Hepatocyte (in vitro differentiated cells): Measurements from ENCODE around the gene RCN1. TPM values are rescaled to one million over a fixed set of nuclear protein-coding genes. Genes with fewer than 3 reads are reported as not detected.
"Not testable (repeated sequence)": the region's sequence is repeated elsewhere in the genome, so short reads cannot be mapped to it uniquely, and the experiment has no call there.

Experiments used
- DNase-seq: peaks from one replicate; pipeline ENCODE4 v3.0.0-alpha.2; 2016; ENCODE audit warnings: low spot score
- H2AFZ ChIP-seq: fragments of 200-600 bp; sonication (generic); 2 replicates; pipeline ENCODE4 v1.6.0; 2016; ENCODE audit warnings: antibody characterized with exemption, mild to moderate bottlenecking
- H3K27ac ChIP-seq: fragments of 200-600 bp; sonication (generic); 2 replicates; pipeline ENCODE4 v1.5.1; 2016; ENCODE audit warnings: mild to moderate bottlenecking
- H3K27me3 ChIP-seq: fragments of 200-600 bp; sonication (generic); 2 replicates; pipeline ENCODE4 v1.6.1; 2016
- H3K36me3 ChIP-seq: fragments of 200-600 bp; sonication (generic); replicated peaks from 2 replicates; pipeline ENCODE4 v1.5.1; 2016; ENCODE audit warnings: low read depth; ENCODE audit not compliant: insufficient read depth
- H3K4me1 ChIP-seq: fragments of 200-600 bp; sonication (generic); 2 replicates; pipeline ENCODE4 v1.5.1; 2016; ENCODE audit warnings: mild to moderate bottlenecking, moderate library complexity; ENCODE audit not compliant: insufficient read depth
- H3K4me2 ChIP-seq: fragments of 200-600 bp; sonication (generic); 2 replicates; pipeline ENCODE4 v1.6.0; 2016
- H3K4me3 ChIP-seq: fragments of 200-600 bp; sonication (generic); 2 replicates; pipeline ENCODE4 v1.5.1; 2016; ENCODE audit warnings: mild to moderate bottlenecking
- H3K79me2 ChIP-seq: fragments of 200-600 bp; sonication (generic); 2 replicates; pipeline ENCODE4 v1.6.0; 2017; ENCODE audit warnings: mild to moderate bottlenecking
- H3K9me2 ChIP-seq: fragments of 200-600 bp; sonication (generic); replicated peaks from 2 replicates; pipeline ENCODE4 v1.6.0; 2017; ENCODE audit warnings: mild to moderate bottlenecking; ENCODE audit not compliant: insufficient read depth
- H3K9me3 ChIP-seq: fragments of 200-600 bp; sonication (generic); 2 replicates; pipeline ENCODE4 v1.5.1; 2016; ENCODE audit warnings: low read depth, mild to moderate bottlenecking
- H4K20me1 ChIP-seq: fragments of 200-600 bp; sonication (generic); 2 replicates; pipeline ENCODE4 v1.6.0; 2016; ENCODE audit warnings: mild to moderate bottlenecking; ENCODE audit not compliant: insufficient read depth, poor library complexity, severe bottlenecking
- CTCF ChIP-seq: fragments of 200-600 bp; sonication (generic); IDR thresholded peaks from 2 replicates; pipeline ENCODE4 v1.5.1; 2016; ENCODE audit warnings: antibody characterized with exemption, mild to moderate bottlenecking; ENCODE audit not compliant: poor library complexity
- EZH2 ChIP-seq: fragments of 200-600 bp; sonication (generic); IDR thresholded peaks from 2 replicates; pipeline ENCODE4 v1.6.1; 2016; ENCODE audit warnings: antibody characterized with exemption, mild to moderate bottlenecking, borderline replicate concordance
- EZH2phosphoT487 ChIP-seq: fragments of 200-600 bp; sonication (generic); IDR thresholded peaks from one replicate; pipeline ENCODE4 v1.6.1; 2018; ENCODE audit warnings: antibody characterized with exemption, mild to moderate bottlenecking, low read depth, moderate library complexity; ENCODE audit not compliant: unreplicated experiment, severe bottlenecking
- WGBS: methylation state at CpG from one replicate; pipeline ENCODE4 v1.1.6; 2016; ENCODE audit warnings: low lambda C conversion rate; ENCODE audit errors: missing lambda C conversion rate; 5-methylcytosine and 5-hydroxymethylcytosine counted together
- polyA plus RNA-seq: library from polyadenylated mRNA; unstranded; fragments of >200 nt; fragmentation: Nextera tagmentation; extraction: Ambion mirVana; gene quantifications from 2 replicates; pipeline ENCODE4 v1.2.1, GENCODE V29; 2016
- total RNA-seq: library from RNA; depleted of rRNA; stranded (reverse); fragments of >200 nt; gene quantifications from 2 replicates; pipeline ENCODE4 v1.2.3, GENCODE V29; 2014

RCN1 gene
- total and polyA plus RNA-seq, 2 experiments from 2014 or later: 258 to 412 TPM

- WGBS: 89% methylated on average over 11 of the region's 11 CpGs
These were observed 10.9 kb downstream of the RCN1 start for GRCh38 chr11:32101791-32102190.

GRCh38 chr11:32103121-32103719 lies 12.3 kb downstream of the RCN1 start:
- H2AFZ ChIP-seq, H3K4me3 ChIP-seq, H3K4me2 ChIP-seq, H3K9me3 ChIP-seq, H3K27me3 ChIP-seq, H3K4me1 ChIP-seq, H3K9me2 ChIP-seq, H3K36me3 ChIP-seq, H4K20me1 ChIP-seq: not testable (repeated sequence)
- peak overlapping the region; percentile 9 for H3K27ac ChIP-seq
- DNase-seq: peak; percentile 46
- 55% methylated on average over 11 of the region's 11 CpGs for WGBS
- H3K79me2 ChIP-seq: peaks cover 12% of the 10 kb centered on the region

More at GRCh38 chr11:32101791-32102190, 10.9 kb downstream of the RCN1 start:
- no peaks in the 10 kb centered on the region for H3K27me3 ChIP-seq
- peaks cover 23% of the 10 kb centered on the region for H3K79me2 ChIP-seq
- no peaks in the 10 kb centered on the region for H3K9me2 ChIP-seq
- H3K4me2 ChIP-seq: no peak overlapping the region
- peaks cover 18% of the 10 kb centered on the region for H4K20me1 ChIP-seq
- H3K4me3 ChIP-seq: no peak overlapping the region
- TF ChIP-seq EZH2 (no peak), CTCF (no peak), EZH2phosphoT487 (no peak)
- no peak for DNase-seq
- H3K9me3 ChIP-seq: no peaks in the 10 kb centered on the region
- peaks cover 9% of the 10 kb centered on the region for H3K36me3 ChIP-seq
- H3K4me1 ChIP-seq: peaks cover 3% of the 10 kb centered on the region
- no peak overlapping the region for H2AFZ ChIP-seq
- H3K27ac ChIP-seq: no peak overlapping the region

- no peaks in the 10 kb centered on the region for H3K9me3 ChIP-seq
- H3K36me3 ChIP-seq: peaks cover 9% of the 10 kb centered on the region
- no peaks in the 10 kb centered on the region for H3K27me3 ChIP-seq
- H3K79me2 ChIP-seq: peaks cover 5% of the 10 kb centered on the region
- peaks cover 3% of the 10 kb centered on the region for H3K4me1 ChIP-seq
- no peak for DNase-seq
- H3K27ac ChIP-seq: no peak overlapping the region
- no peaks in the 10 kb centered on the region for H3K9me2 ChIP-seq
- WGBS: 96% methylated on average over 5 of the region's 5 CpGs
- TF ChIP-seq EZH2: no peak
- no peak overlapping the region for H2AFZ ChIP-seq
- peaks cover under 1% of the 10 kb centered on the region for H4K20me1 ChIP-seq
- no peak overlapping the region for H3K4me3 ChIP-seq
- H3K4me2 ChIP-seq: no peak overlapping the region
These were observed 13.1 kb downstream of the RCN1 start for GRCh38 chr11:32103941-32104340.

- Histone ChIP-seq H3K4me3 (no peak overlapping the region), H3K27ac (no peak overlapping the region), H3K4me2 (no peak overlapping the region), H3K79me2 (no peaks in the 10 kb centered on the region), H3K4me1 (peaks cover 3% of the 10 kb centered on the region), H3K9me2 (no peaks in the 10 kb centered on the region), H2AFZ (no peak overlapping the region), H4K20me1 (no peaks in the 10 kb centered on the region), H3K36me3 (peaks cover 9% of the 10 kb centered on the region), H3K9me3 (no peaks in the 10 kb centered on the region), H3K27me3 (no peaks in the 10 kb centered on the region)
- 95% methylated on average over 7 of the region's 7 CpGs for WGBS
- TF ChIP-seq EZH2 (no peak), CTCF (no peak), EZH2phosphoT487 (no peak)
- no peak for DNase-seq
These were observed 15.1 kb downstream of the RCN1 start for GRCh38 chr11:32105871-32106560.
